GM12864 (cell line): ENCODE measurements around the gene LRRC43.
"Not testable (repeated sequence)": the region's sequence is repeated elsewhere in the genome, so short reads cannot be mapped to it uniquely, and the experiment has no call there.

Source experiments
- DNase-seq: peaks from one replicate; pipeline ENCODE4 v3.0.0-alpha.2; 2011; ENCODE audit warnings: low read depth
- H3K4me3 ChIP-seq: 2 replicates; pipeline ENCODE4 v1.5.1; 2011; ENCODE audit warnings: mild to moderate bottlenecking, low read depth, low read length, control low read depth
- TF ChIP-seq, protein P1 (sequence below): IDR thresholded peaks from 2 replicates; pipeline ENCODE4 v1.5.1; 2011; ENCODE audit warnings: low read depth, mild to moderate bottlenecking, moderate library complexity, low read length, control low read depth, inconsistent platforms; ENCODE audit errors: missing control alignments

Gene LRRC43

DNA sequence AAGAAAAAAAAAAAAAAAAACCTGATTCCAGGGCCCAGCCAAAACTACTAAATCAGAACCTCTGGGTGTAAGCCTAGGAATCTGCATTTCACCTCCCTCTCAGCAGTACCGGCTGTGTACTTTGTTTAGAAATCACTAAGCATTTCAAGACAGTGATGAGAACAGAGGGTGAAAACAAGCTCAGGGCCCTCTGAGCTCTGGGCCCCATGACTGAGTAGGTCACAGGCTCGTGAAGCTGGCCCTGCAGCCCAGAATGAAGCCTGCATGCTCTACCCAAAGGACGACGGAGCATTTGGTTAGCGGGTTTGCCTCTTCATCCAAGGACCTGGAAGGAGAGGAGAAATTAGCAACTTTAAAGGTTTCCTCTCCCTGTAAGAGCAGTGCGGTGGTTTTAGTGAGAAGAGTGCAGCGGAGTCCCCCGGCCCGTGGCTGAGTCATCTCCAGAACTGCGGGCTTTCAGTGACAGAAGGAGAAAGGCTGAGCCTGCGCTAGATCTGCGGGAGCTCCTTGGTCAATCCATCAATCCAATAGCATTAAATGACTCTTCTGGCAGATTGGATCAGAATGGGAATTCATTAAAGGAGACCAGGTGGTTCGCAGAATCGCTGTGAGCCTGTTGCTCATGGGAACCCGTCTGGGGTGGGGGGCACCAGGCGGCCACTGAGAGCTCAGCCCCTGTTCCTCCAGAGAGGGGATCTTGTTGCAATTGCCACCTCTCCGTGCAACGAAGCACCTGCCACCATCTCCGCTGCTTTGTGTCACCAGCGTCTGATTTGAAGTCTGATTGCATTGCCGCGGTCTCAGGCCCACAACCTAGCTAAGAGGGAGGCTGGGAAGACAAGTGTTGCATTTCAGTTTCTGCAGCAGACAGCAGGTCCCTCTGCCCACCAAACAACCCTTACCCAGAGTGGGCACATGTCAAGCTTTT, 16.2 kb upstream of the LRRC43 start:
- DNase-seq, result peak; percentile 12
- TF ChIP-seq, protein P1, sequence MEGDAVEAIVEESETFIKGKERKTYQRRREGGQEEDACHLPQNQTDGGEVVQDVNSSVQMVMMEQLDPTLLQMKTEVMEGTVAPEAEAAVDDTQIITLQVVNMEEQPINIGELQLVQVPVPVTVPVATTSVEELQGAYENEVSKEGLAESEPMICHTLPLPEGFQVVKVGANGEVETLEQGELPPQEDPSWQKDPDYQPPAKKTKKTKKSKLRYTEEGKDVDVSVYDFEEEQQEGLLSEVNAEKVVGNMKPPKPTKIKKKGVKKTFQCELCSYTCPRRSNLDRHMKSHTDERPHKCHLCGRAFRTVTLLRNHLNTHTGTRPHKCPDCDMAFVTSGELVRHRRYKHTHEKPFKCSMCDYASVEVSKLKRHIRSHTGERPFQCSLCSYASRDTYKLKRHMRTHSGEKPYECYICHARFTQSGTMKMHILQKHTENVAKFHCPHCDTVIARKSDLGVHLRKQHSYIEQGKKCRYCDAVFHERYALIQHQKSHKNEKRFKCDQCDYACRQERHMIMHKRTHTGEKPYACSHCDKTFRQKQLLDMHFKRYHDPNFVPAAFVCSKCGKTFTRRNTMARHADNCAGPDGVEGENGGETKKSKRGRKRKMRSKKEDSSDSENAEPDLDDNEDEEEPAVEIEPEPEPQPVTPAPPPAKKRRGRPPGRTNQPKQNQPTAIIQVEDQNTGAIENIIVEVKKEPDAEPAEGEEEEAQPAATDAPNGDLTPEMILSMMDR, result no peak
- H3K4me3 ChIP-seq, result no peak overlapping the region

DNA sequence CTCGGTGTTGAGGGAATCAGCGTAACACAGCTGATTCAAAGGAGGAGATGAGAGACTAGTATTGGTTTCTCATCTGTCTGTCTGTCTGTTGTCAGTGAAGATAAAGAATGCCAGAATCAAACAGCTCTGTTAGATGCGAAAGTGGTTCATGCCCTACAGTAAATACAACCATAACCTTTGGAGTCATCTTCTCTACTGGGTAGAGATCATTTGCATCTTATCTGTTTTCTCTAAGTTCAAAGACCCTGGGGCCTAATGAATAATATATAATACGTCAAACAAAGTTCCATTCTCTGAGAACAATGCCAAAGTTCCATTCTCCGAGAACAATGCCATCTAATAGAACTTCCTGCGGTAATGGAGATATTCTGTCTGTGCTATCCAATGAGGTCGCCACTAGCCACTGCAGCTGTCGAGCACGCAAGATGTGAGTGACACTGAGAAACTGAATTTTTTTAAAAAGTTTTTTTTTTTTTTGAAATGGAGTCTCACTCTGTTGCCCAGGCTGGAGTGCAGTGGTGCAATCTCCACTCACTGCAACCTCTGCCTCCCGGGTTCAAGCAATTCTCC, 15.5 kb upstream of the LRRC43 start:
- no peak overlapping the region for H3K4me3 ChIP-seq
- TF ChIP-seq, protein P1, result no peak
- DNase-seq, result no peak

GRCh38 chr12:122168492-122168891, 14.4 kb upstream of the LRRC43 start:
- TF ChIP-seq, protein P1, result no peak
- no peak overlapping the region for H3K4me3 ChIP-seq
- no peak for DNase-seq

- TF ChIP-seq, protein P1, result no peak
- DNase-seq, result no peak
- H3K4me3 ChIP-seq, result no peak overlapping the region
Observed at GRCh38 chr12:122171399-122171798, 11.5 kb upstream of the LRRC43 start.

DNA sequence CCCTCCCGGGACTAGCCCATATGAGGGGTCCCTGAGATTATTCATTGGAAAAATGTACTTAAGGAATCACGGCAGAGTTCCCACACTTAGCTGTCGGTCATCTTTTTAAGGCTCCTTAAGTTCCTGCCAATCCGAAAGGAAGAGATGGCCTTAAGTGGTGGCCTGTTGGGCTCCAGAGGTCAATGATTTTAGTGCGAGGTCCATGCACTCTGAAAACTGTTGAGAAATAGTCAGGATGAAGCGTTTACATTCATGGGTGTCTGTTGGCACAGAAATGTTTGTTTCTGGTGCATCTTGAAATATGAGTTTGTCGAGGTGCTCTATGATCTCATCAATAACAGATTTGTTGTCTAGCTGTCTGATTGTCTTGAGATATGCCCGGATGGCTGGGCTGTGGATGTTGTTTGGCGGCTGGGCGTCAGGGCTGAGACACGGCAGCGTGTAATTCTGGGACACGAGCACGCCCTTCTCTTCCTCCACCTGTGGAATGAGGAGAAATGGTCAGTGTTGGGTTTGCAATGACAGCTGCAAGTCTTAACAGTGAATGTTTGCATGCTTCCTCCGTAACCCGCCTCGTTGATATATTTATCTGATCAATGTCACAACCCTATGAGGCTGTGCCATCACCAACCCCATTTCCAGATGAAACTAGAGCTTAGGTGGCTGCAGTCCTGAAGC, 10.5 kb upstream of the LRRC43 start:
- H3K4me3 ChIP-seq, result no peak overlapping the region
- no peak for DNase-seq
- TF ChIP-seq, protein P1, result no peak

GRCh38 chr12:122174155-122174845, 8.6 kb upstream of the LRRC43 start, which contains the start of gene IL31:
IL31 (minus strand) TSS chr12:122174221; CDS start chr12:122174172, 49 bp downstream.
- no peak within 1 kb of the TSS for H3K4me3 ChIP-seq
- TF ChIP-seq, protein P1, result no peak
- no peak for DNase-seq

- H3K4me3 ChIP-seq, DNase-seq: not testable (repeated sequence)
Observed at GRCh38 chr12:122176473-122176872, 6.5 kb upstream of the LRRC43 start.
